K562 (cell line): ENCODE data around the gene HOXC5.

Source experiments
- CREB3L1 ChIP-seq: fragments of 450-650 bp; IDR thresholded peaks from 2 replicates; pipeline ENCODE4 v1.6.1; 2014; ENCODE audit warnings: low read depth, mild to moderate bottlenecking, moderate library complexity, borderline replicate concordance
- CTCF ChIP-seq, 3 experiments: IDR thresholded peaks in 2 of 3; conservative IDR thresholded peaks in 1 of 3; 2 replicates each; pipeline ENCODE4 v1.5.1; 2011 to 2012; ENCODE audit warnings: low read length in 3 of 3, mild to moderate bottlenecking in 3 of 3, control low read depth in 2 of 3, improper control_type of control experiment in 1 of 3, inconsistent platforms in 1 of 3, low read depth in 1 of 3, mixed read lengths in 1 of 3, moderate library complexity in 1 of 3; ENCODE audit not compliant: insufficient read depth in 2 of 3
- GABPB1 ChIP-seq: sonication (generic); formaldehyde crosslinking; IDR thresholded peaks from 2 replicates; pipeline ENCODE4 v1.8.0; 2022; ENCODE audit warnings: mild to moderate bottlenecking, missing genetic modification reagents
- HDAC2 ChIP-seq: fragments of 450-650 bp; IDR thresholded peaks from 2 replicates; pipeline ENCODE4 v1.6.1; 2016; ENCODE audit warnings: mild to moderate bottlenecking
- JUN ChIP-seq, 2 experiments: sonication (generic) in 1 of 2; formaldehyde crosslinking in 1 of 2; IDR thresholded peaks; 2 replicates each; pipeline versions ENCODE4 v1.6.1 to v1.8.0; 2012 to 2022; ENCODE audit warnings: borderline replicate concordance in 2 of 2, mild to moderate bottlenecking in 2 of 2, improper control_type of control experiment in 1 of 2, low read depth in 1 of 2, low read length in 1 of 2, missing genetic modification reagents in 1 of 2
- KDM1A ChIP-seq, 2 experiments: fragments of 450-650 bp; IDR thresholded peaks; 2 replicates each; pipeline ENCODE4 v1.6.1; 2016; ENCODE audit warnings: mild to moderate bottlenecking in 2 of 2
- SIN3A ChIP-seq, 2 experiments: fragments of 150-350 bp in 1 of 2; IDR thresholded peaks; 2 replicates each; pipeline ENCODE4 v1.6.1; 2011 to 2016; ENCODE audit warnings: borderline replicate concordance in 2 of 2, low read depth in 2 of 2, low read length in 2 of 2, mild to moderate bottlenecking in 2 of 2, moderate library complexity in 2 of 2; ENCODE audit not compliant: control insufficient read depth in 1 of 2

GRCh38 chr12:53989227-53990113 is 43.4 kb upstream of the HOXC5 start:
- TF ChIP-seq SIN3A (IDR thresholded peaks at IDR 0.05; ENCODE audit: borderline replicate concordance in 2 of 2, control insufficient read depth in 1 of 2, low read depth in 2 of 2, low read length in 2 of 2) (no peak), CREB3L1 (no peak), KDM1A (IDR thresholded peaks at IDR 0.05) (no peak), GABPB1 (CRISPR knock-in tag) (no peak), HDAC2 (no peak), JUN (IDR thresholded peaks at IDR 0.05; ENCODE audit: borderline replicate concordance, low read depth, low read length) (no peak), JUN (CRISPR knock-in tag; IDR thresholded peaks at IDR 0.05; ENCODE audit: borderline replicate concordance) (no peak), CTCF (IDR thresholded peaks at IDR 0.05 in 2 of 3, conservative IDR thresholded peaks at IDR 0.05 in 1 of 3; ENCODE audit: insufficient read depth in 2 of 3, low read depth in 1 of 3, low read length in 3 of 3) (peak; percentile 53 to 77 (median 73))
